GM19035 (cell line): ENCODE results near the gene GBX1.

ENCODE experiments used
- ATAC-seq: cut with Tn5 transposase; IDR thresholded peaks from one replicate; pipeline ENCODE4 v1.9.1; 2021; ENCODE audit not compliant: unreplicated experiment

GBX1 gene

GRCh38 chr7:151116603-151117440 is 50.7 kb downstream of the GBX1 start:
- no peak for ATAC-seq

- no peak for ATAC-seq
These were observed 51.6 kb downstream of the GBX1 start for GRCh38 chr7:151115836-151116418.

- ATAC-seq = no peak
These were observed 52.2 kb downstream of the GBX1 start for GRCh38 chr7:151115121-151115835.

GRCh38 chr7:151114151-151115090 is 53.1 kb downstream of the GBX1 start:
- no peak for ATAC-seq

GRCh38 chr7:151113344-151114150 is 53.9 kb downstream of the GBX1 start:
- ATAC-seq = no peak

GRCh38 chr7:151110941-151111645 is 56.4 kb downstream of the GBX1 start:
- ATAC-seq = peak; percentile 76

- no peak for ATAC-seq
These were observed 57.1 kb downstream of the GBX1 start for GRCh38 chr7:151110236-151110940.

- ATAC-seq = no peak
These were observed 58.1 kb downstream of the GBX1 start for GRCh38 chr7:151109094-151110048.

- no peak for ATAC-seq
These were observed 59.6 kb downstream of the GBX1 start for GRCh38 chr7:151107882-151108281.

GRCh38 chr7:151104411-151105235 is 62.9 kb downstream of the GBX1 start:
- no peak for ATAC-seq

GRCh38 chr7:151103973-151104372 is 63.5 kb downstream of the GBX1 start:
- no peak for ATAC-seq

- no peak for ATAC-seq
These were observed 64.5 kb downstream of the GBX1 start for GRCh38 chr7:151102991-151103390.

- no peak for ATAC-seq
These were observed 65.7 kb downstream of the GBX1 start for GRCh38 chr7:151101621-151102396.

GRCh38 chr7:151100921-151101320 is 66.6 kb downstream of the GBX1 start:
- no peak for ATAC-seq

- no peak for ATAC-seq
These were observed 67.8 kb downstream of the GBX1 start for GRCh38 chr7:151099486-151100211.
